Erythroblast (primary cell): Measurements from ENCODE around the gene TAF9.
"Not testable (repeated sequence)": the region's sequence is repeated elsewhere in the genome, so short reads cannot be mapped to it uniquely, and the experiment has no call there.

Experiments used
- DNase-seq, 2 experiments: peaks; one replicate each; lab custom pipeline; 2025; lab: John Stamatoyannopoulos, UW
- GATA1 ChIP-seq: IDR thresholded peaks from 2 replicates; pipeline ENCODE4 v1.6.1; 2011; ENCODE audit warnings: low read depth, mild to moderate bottlenecking, control low read depth, low read length, moderate library complexity
- POLR2A ChIP-seq: IDR thresholded peaks from 2 replicates; pipeline ENCODE4 v1.6.1; 2011; ENCODE audit warnings: mild to moderate bottlenecking, low read length

Gene TAF9

GRCh38 chr5:69367697-69368279 is 1.5 kb downstream of the TAF9 start:
- peak; percentile 36 to 51 for DNase-seq
- no peak for TF ChIP-seq POLR2A
- TF ChIP-seq GATA1 = no peak

DNA sequence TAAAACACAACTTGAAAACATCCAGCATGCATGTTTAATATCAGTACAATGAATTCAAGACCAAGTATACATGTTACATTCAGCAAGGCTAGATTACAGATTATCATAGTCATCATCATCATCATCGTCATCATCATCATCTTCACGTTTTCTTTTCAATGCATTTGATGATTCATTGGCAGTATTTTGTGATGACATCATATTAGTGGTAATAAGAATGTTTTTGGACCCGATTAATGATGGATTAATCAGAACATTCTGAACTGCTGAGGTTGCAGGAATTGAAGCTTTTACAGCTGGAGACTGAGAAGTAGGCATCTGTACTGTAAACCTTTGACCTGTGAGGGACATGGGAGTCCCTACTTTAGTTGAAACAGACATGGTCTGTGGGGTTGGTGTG is 4.5 kb downstream of the TAF9 start:
- TF ChIP-seq GATA1 (no peak), POLR2A (no peak)

GRCh38 chr5:69364414-69364813 is 4.9 kb downstream of the TAF9 start:
- TF ChIP-seq GATA1 = no peak
- peak; percentile 40 to 66 for DNase-seq

More for the DNA sequence above, 4.5 kb downstream of the TAF9 start:
- DNase-seq = no peak

- peak; percentile 9 to 14 for DNase-seq
- TF ChIP-seq GATA1 (no peak), POLR2A (no peak)
Measured at GRCh38 chr5:69360442-69360841, 8.9 kb downstream of the TAF9 start.

DNA sequence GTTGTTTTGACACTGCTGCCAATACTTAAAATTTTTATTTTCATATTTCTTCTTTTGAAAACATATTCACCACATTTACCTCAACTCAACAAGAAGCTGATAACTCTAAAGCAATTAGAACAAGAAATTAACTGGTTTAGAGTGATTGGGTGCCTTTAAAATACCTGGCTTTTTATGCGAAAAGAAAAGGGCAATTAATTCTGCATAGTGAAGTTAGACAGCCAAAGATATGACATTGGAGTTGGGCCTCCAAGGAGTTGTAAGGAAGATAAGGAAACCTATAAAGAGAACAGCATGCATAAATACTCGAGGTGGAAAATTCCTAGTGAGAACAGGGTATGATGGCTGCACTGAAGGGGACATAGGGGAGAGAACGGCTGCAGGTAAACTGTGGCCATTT is 9.6 kb downstream of the TAF9 start:
- no peak for TF ChIP-seq POLR2A
- TF ChIP-seq GATA1 = no peak
- no peak for DNase-seq

DNA sequence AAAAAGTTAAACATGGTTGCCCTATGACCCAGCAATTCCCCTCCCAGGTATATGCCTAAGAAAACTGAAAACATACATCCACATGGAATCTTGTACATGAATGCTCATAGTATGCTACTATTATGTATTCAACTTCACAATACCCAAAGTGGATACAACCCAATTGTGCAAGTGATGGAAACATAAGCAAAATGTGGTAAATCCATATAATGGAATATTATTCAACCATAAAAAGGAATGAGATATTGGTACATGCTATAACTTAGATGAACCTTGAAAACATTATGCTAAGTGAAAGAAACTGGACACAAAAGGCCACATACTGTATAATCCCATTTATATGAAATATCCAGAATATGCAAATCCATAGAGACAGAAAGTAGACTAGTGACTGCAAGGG is 18.7 kb downstream of the TAF9 start:
- TF ChIP-seq GATA1 = no peak
- TF ChIP-seq POLR2A = no peak
- no peak for DNase-seq

GRCh38 chr5:69343083-69343482 is 26.2 kb downstream of the TAF9 start:
- no peak for DNase-seq

GRCh38 chr5:69341520-69342161 is 27.7 kb downstream of the TAF9 start:
- DNase-seq = no peak
- TF ChIP-seq GATA1 (no peak), POLR2A (no peak)

More at GRCh38 chr5:69343083-69343482, 26.2 kb downstream of the TAF9 start:
- no peak for TF ChIP-seq POLR2A
- no peak for TF ChIP-seq GATA1

- TF ChIP-seq POLR2A = no peak
- no peak for TF ChIP-seq GATA1
- DNase-seq = no peak
Measured at GRCh38 chr5:69335341-69335935, 33.9 kb downstream of the TAF9 start.

DNA sequence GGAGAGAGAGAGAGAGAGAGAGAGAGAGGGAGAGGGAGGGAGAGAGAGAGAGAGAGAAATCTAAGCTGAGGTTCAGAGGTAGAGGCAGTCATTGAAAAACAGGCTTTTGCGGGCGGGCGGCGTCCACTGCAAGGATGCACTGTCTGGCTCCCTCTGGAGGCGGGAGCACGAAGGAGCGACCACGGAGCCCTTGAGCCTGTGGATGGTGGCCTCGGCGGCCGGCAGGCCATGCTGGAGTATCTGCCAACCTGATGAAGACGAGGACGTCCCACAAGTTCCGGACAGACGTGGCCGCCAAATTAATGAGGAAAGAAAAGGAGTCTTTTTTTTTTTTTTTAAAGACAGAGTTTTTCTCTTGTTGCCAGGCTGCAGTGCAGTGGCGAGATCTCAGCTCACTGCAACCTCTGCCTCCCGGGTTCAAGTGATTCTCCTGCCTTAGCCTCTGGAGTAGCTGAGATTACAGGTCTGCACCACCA is 34.5 kb downstream of the TAF9 start:
- DNase-seq = peak; percentile 88 to 91
- TF ChIP-seq GATA1 (no peak), POLR2A (no peak)

- DNase-seq = not testable (repeated sequence)
Measured at GRCh38 chr5:69333668-69334315, 35.5 kb downstream of the TAF9 start.

DNA sequence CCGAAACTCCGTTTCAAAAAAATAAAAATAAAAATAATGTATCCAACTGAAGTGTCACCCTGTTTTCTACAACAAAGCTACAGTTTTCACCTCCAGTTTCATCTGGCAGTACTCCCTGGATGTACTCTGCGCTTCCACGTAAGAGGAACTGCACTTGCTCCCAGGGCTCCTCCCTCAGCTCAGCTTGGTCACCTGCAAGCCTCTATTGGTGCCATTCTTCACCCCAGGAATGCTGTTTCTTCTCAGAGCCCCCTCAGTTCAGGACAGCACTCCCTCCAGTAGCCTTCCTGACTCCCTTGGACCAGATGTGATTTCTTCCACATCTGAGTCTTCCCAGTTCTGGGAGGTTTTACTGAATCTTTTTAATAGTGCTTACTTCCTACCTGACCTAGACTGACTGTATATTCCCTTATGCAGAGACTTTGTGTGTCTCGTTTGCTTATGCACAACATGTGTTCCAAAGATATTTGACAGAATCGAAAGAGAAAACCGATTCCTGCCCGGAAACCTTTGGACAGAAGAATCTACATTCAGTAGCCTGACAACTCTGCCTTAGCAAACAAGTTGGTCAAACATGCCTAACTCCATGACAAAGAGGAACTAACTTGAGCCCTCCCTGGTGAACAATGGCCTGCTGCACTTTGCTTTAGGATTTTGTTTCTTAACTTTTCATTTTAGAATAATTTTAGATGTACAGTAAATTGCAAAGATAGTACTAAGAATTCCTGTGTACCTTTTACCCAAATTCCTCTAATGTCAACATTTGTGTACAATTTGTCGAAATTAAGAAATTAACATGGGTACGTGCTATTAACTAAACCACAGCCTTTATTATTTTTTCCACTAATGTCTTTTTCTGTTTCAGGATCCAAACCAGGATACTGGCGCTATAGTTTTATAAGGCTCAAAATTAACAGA is 37.5 kb downstream of the TAF9 start:
- TF ChIP-seq POLR2A (no peak), GATA1 (no peak)
- DNase-seq = peak in 1 of 2 experiments; percentile 27

DNA sequence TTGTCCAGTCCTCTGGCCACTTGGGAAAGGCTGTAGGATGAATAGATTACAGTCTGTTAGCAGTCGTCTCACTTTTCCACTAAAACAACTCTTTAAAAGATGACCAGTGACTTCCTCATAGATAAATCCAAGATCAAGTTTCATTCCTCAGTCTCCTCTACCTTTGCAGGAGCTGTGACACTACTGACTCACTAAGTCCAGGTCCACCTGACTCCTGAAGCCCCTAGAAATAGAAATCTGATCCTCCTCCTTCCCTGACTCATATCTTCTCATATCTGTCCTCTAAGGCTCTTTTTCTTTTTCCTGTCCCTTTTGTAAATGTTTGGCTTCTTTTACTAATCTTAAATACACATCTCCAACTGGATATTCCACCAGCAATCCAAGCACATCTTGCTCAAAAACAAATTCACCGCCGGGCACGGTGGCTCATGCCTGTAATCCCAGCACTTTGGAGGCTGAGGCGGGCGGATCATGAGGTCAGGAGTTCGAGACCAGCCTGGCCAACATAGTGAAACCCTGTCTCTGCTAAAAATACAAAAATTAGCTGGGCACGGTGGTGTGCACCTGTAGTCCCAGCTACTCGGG is 39.3 kb downstream of the TAF9 start:
- TF ChIP-seq POLR2A = no peak
- no peak for TF ChIP-seq GATA1
- no peak for DNase-seq

GRCh38 chr5:69326365-69326764 is 43.0 kb downstream of the TAF9 start:
- TF ChIP-seq GATA1 = no peak
- no peak for TF ChIP-seq POLR2A
- DNase-seq = peak in 1 of 2 experiments; percentile 6
